ENCODE measurements around the gene ZNF230.

ZNF230 gene

GRCh38 chr19:44032001-44032610, 29.3 kb downstream of the ZNF230 start:
- no peak for FAIRE-seq
- no peak for DNase-seq (ENCODE audit: insufficient read length, low spot score)

GRCh38 chr19:44042147-44042546, 39.4 kb downstream of the ZNF230 start:
- DNase-seq (ENCODE audit: insufficient read length, low spot score) (no peak), FAIRE-seq (no peak)

- DNase-seq (ENCODE audit: insufficient read length, low spot score) (no peak), FAIRE-seq (no peak)
Observed at GRCh38 chr19:44050740-44051649, 48.2 kb downstream of the ZNF230 start.

GRCh38 chr19:44051650-44052402, 49.1 kb downstream of the ZNF230 start, which contains the start of gene ZNF223:
Gene ZNF223 (plus strand): TSS chr19:44052036. CDS start chr19:44055177, 3,141 bp downstream.
- DNase-seq (ENCODE audit: insufficient read length, low spot score) (peak; percentile 97), FAIRE-seq (peak; percentile 91)

- FAIRE-seq (no peak), DNase-seq (ENCODE audit: insufficient read length, low spot score) (no peak)
Observed at GRCh38 chr19:44055870-44056269, 53.1 kb downstream of the ZNF230 start.

- DNase-seq (ENCODE audit: insufficient read length, low spot score) (no peak), FAIRE-seq (peak; percentile 73)
Observed at GRCh38 chr19:44059229-44059628, 56.5 kb downstream of the ZNF230 start.

- FAIRE-seq, result no peak
Observed at GRCh38 chr19:44061038-44061437, 58.3 kb downstream of the ZNF230 start.

More at GRCh38 chr19:44061038-44061437, 58.3 kb downstream of the ZNF230 start:
- no peak for DNase-seq (ENCODE audit: insufficient read length, low spot score)
